Measurements from ENCODE around the gene NEDD4L.

The NEDD4L gene

GRCh38 chr18:58218117-58218516 is 174.1 kb downstream of the NEDD4L start:
- H3K36me3 Mint-ChIP-seq, result no peaks in the 10 kb centered on the region
- no peak overlapping the region for H3K4me3 Mint-ChIP-seq
- no peaks in the 10 kb centered on the region for H3K9me3 Mint-ChIP-seq
- no peak for DNase-seq
- no peak overlapping the region for H3K27ac Mint-ChIP-seq
- peaks cover 14% of the 10 kb centered on the region for H3K4me1 Mint-ChIP-seq
- CTCF ChIA-PET, result no interaction called here
- peaks cover 18% of the 10 kb centered on the region for H3K27me3 Mint-ChIP-seq

GRCh38 chr18:58221060-58221725 is 177.2 kb downstream of the NEDD4L start:
- H3K9me3 Mint-ChIP-seq, result no peaks in the 10 kb centered on the region
- H3K4me1 Mint-ChIP-seq, result no peaks in the 10 kb centered on the region
- no peak overlapping the region for H3K4me3 Mint-ChIP-seq
- CTCF ChIA-PET, result no interaction called here
- H3K27ac Mint-ChIP-seq, result no peak overlapping the region
- H3K27me3 Mint-ChIP-seq, result peaks cover 15% of the 10 kb centered on the region
- no peak for DNase-seq
- H3K36me3 Mint-ChIP-seq, result no peaks in the 10 kb centered on the region

- CTCF ChIA-PET, result no interaction called here
- H3K9me3 Mint-ChIP-seq, result no peaks in the 10 kb centered on the region
- H3K4me1 Mint-ChIP-seq, result no peaks in the 10 kb centered on the region
- H3K4me3 Mint-ChIP-seq, result no peak overlapping the region
- peaks cover 10% of the 10 kb centered on the region for H3K27me3 Mint-ChIP-seq
- no peaks in the 10 kb centered on the region for H3K36me3 Mint-ChIP-seq
- no peak overlapping the region for H3K27ac Mint-ChIP-seq
- DNase-seq, result no peak
Observed at GRCh38 chr18:58222432-58223125, 178.6 kb downstream of the NEDD4L start.

- H3K27ac Mint-ChIP-seq, result no peak overlapping the region
- CTCF ChIA-PET, result no interaction called here
- H3K36me3 Mint-ChIP-seq, result no peaks in the 10 kb centered on the region
- DNase-seq, result no peak
- no peaks in the 10 kb centered on the region for H3K4me1 Mint-ChIP-seq
- no peak overlapping the region for H3K4me3 Mint-ChIP-seq
- H3K27me3 Mint-ChIP-seq, result peaks cover 6% of the 10 kb centered on the region
- H3K9me3 Mint-ChIP-seq, result no peaks in the 10 kb centered on the region
Observed at GRCh38 chr18:58223717-58224424, 179.8 kb downstream of the NEDD4L start.

GRCh38 chr18:58224425-58224750 is 180.4 kb downstream of the NEDD4L start:
- Mint-ChIP-seq H3K27me3 (peaks cover 6% of the 10 kb centered on the region), H3K36me3 (no peaks in the 10 kb centered on the region), H3K9me3 (no peaks in the 10 kb centered on the region), H3K27ac (no peak overlapping the region), H3K4me3 (no peak overlapping the region), H3K4me1 (no peaks in the 10 kb centered on the region)
- CTCF ChIA-PET, result no interaction called here
- DNase-seq, result no peak

GRCh38 chr18:58225101-58225500 is 181.1 kb downstream of the NEDD4L start:
- CTCF ChIA-PET, result no interaction called here
- no peak for DNase-seq
- Mint-ChIP-seq H3K4me1 (no peaks in the 10 kb centered on the region), H3K9me3 (no peaks in the 10 kb centered on the region), H3K27me3 (peaks cover 6% of the 10 kb centered on the region), H3K36me3 (no peaks in the 10 kb centered on the region), H3K27ac (no peak overlapping the region), H3K4me3 (no peak overlapping the region)

- Mint-ChIP-seq H3K4me1 (no peaks in the 10 kb centered on the region), H3K27ac (no peak overlapping the region), H3K27me3 (no peaks in the 10 kb centered on the region), H3K9me3 (no peaks in the 10 kb centered on the region), H3K4me3 (no peak overlapping the region), H3K36me3 (no peaks in the 10 kb centered on the region)
- CTCF ChIA-PET, result no interaction called here
- no peak for DNase-seq
Observed at GRCh38 chr18:58226429-58226828, 182.4 kb downstream of the NEDD4L start.

- Mint-ChIP-seq H3K36me3 (no peaks in the 10 kb centered on the region), H3K9me3 (no peaks in the 10 kb centered on the region), H3K4me3 (no peak overlapping the region), H3K27ac (no peak overlapping the region), H3K4me1 (no peaks in the 10 kb centered on the region), H3K27me3 (no peaks in the 10 kb centered on the region)
- CTCF ChIA-PET, result interaction anchor here (0.6 kb wide), 1 partner anchor 669 kb away, joined by 3 read pairs; no protein-coding TSS in a partner anchor
- no peak for DNase-seq
Observed at GRCh38 chr18:58227361-58227930, 183.4 kb downstream of the NEDD4L start.

- H3K36me3 Mint-ChIP-seq, result no peaks in the 10 kb centered on the region
- no peak overlapping the region for H3K4me3 Mint-ChIP-seq
- H3K27ac Mint-ChIP-seq, result no peak overlapping the region
- no peaks in the 10 kb centered on the region for H3K27me3 Mint-ChIP-seq
- no peaks in the 10 kb centered on the region for H3K9me3 Mint-ChIP-seq
- H3K4me1 Mint-ChIP-seq, result no peaks in the 10 kb centered on the region
- DNase-seq, result no peak
- CTCF ChIA-PET, result no interaction called here
Observed at GRCh38 chr18:58228176-58228575, 184.2 kb downstream of the NEDD4L start.

- Mint-ChIP-seq H3K27ac (no peak overlapping the region), H3K9me3 (peaks cover under 1% of the 10 kb centered on the region), H3K27me3 (no peaks in the 10 kb centered on the region), H3K4me1 (no peaks in the 10 kb centered on the region), H3K4me3 (no peak overlapping the region), H3K36me3 (no peaks in the 10 kb centered on the region)
- CTCF ChIA-PET, result no interaction called here
- DNase-seq, result no peak
Observed at GRCh38 chr18:58228762-58229161, 184.7 kb downstream of the NEDD4L start.

- Mint-ChIP-seq H3K4me1 (no peaks in the 10 kb centered on the region), H3K36me3 (no peaks in the 10 kb centered on the region), H3K9me3 (peaks cover 2% of the 10 kb centered on the region), H3K27me3 (no peaks in the 10 kb centered on the region), H3K27ac (no peak overlapping the region), H3K4me3 (no peak overlapping the region)
- DNase-seq, result no peak
- CTCF ChIA-PET, result no interaction called here
Observed at GRCh38 chr18:58229162-58229561, 185.1 kb downstream of the NEDD4L start.

- no peaks in the 10 kb centered on the region for H3K27me3 Mint-ChIP-seq
- CTCF ChIA-PET, result interaction anchor here (0.8 kb wide), 1 partner anchor 38 kb away, joined by 4 read pairs; no protein-coding TSS in a partner anchor
- H3K4me3 Mint-ChIP-seq, result no peak overlapping the region
Observed at GRCh38 chr18:58230438-58231179, 186.6 kb downstream of the NEDD4L start.

GRCh38 chr18:58231930-58232329 is 187.9 kb downstream of the NEDD4L start:
- H3K36me3 Mint-ChIP-seq, result no peaks in the 10 kb centered on the region
- CTCF ChIA-PET, result no interaction called here
- H3K27me3 Mint-ChIP-seq, result no peaks in the 10 kb centered on the region
- peaks cover 2% of the 10 kb centered on the region for H3K9me3 Mint-ChIP-seq
- H3K4me1 Mint-ChIP-seq, result no peaks in the 10 kb centered on the region
- no peak overlapping the region for H3K4me3 Mint-ChIP-seq
- DNase-seq, result no peak
- H3K27ac Mint-ChIP-seq, result no peak overlapping the region

More at GRCh38 chr18:58230438-58231179, 186.6 kb downstream of the NEDD4L start:
- no peak overlapping the region for H3K27ac Mint-ChIP-seq
- no peak for DNase-seq
- peaks cover 2% of the 10 kb centered on the region for H3K9me3 Mint-ChIP-seq
- no peaks in the 10 kb centered on the region for H3K4me1 Mint-ChIP-seq
- H3K36me3 Mint-ChIP-seq, result no peaks in the 10 kb centered on the region

- no peaks in the 10 kb centered on the region for H3K27me3 Mint-ChIP-seq
- CTCF ChIA-PET, result no interaction called here
- H3K4me3 Mint-ChIP-seq, result no peak overlapping the region
- DNase-seq, result no peak
- no peak overlapping the region for H3K27ac Mint-ChIP-seq
- peaks cover 2% of the 10 kb centered on the region for H3K9me3 Mint-ChIP-seq
- H3K4me1 Mint-ChIP-seq, result no peaks in the 10 kb centered on the region
- H3K36me3 Mint-ChIP-seq, result no peaks in the 10 kb centered on the region
Observed at GRCh38 chr18:58232668-58233067, 188.6 kb downstream of the NEDD4L start.

Measured in activated naive CD4-positive, alpha-beta T cell treated with anti-CD3 and anti-CD28 coated beads, Interleukin-2, amount 10 ng/mL, durations not matched to agents 7 days and 5 days (primary cell).